B cell (primary cell): Measurements from ENCODE around the gene WWC2. TPM values are rescaled to one million over a fixed set of nuclear protein-coding genes. Genes with fewer than 3 reads are reported as not detected.

Experiments
- ATAC-seq: fragments of 200-7000 bp; cut with Tn5 transposase; one replicate; pipeline ENCODE4 v1.10.0; 2021; ENCODE audit warnings: low read depth, mild to moderate bottlenecking, moderate number of reproducible peaks, moderate library complexity
- CTCF ChIA-PET: fragments of 350-600 bp; sonication (Branson Sonifier 250); formaldehyde crosslinking; loops from one replicate; lab custom pipeline; 2021; ENCODE audit warnings: antibody characterized with exemption, inconsistent platforms; lab: Charles Lee
- POLR2A ChIA-PET: fragments of 350-600 bp; sonication (Branson Sonifier 250); formaldehyde crosslinking; loops from one replicate; lab custom pipeline; 2021; ENCODE audit warnings: antibody characterized with exemption; lab: Charles Lee
- DNase-seq: peaks from one replicate; pipeline ENCODE4 v3.0.0; 2013
- H2AFZ ChIP-seq: 2 replicates; pipeline ENCODE4 v1.6.1; 2012; ENCODE audit warnings: mild to moderate bottlenecking, low read depth, low read length; ENCODE audit not compliant: insufficient read depth, poor library complexity, severe bottlenecking
- H3K27ac ChIP-seq, 2 donors: 1 replicate in 1 of 2; 2 replicates in 1 of 2; pipeline ENCODE4 v1.5.1; 2012 to 2013; ENCODE audit warnings: low read length in 2 of 2, mild to moderate bottlenecking in 2 of 2, moderate library complexity in 1 of 2
- H3K27me3 ChIP-seq, 4 experiments: fragments of 200-600 bp in 1 of 4; sonication (generic) in 1 of 4; replicated peaks in 1 of 4; 1 replicate in 2 of 4; 2 replicates in 2 of 4; pipeline versions ENCODE4 v1.6.1 to v1.7.0; 2013 to 2016; ENCODE audit warnings: low read length in 3 of 4, mild to moderate bottlenecking in 2 of 4, mixed read lengths in 1 of 4, moderate library complexity in 1 of 4; ENCODE audit not compliant: insufficient read depth in 4 of 4, control insufficient read depth in 3 of 4; ENCODE audit errors: control extremely low read depth in 1 of 4
- H3K36me3 ChIP-seq, 2 experiments: replicated peaks in 1 of 2; 1 replicate in 1 of 2; 2 replicates in 1 of 2; pipeline versions ENCODE4 v1.6.1 to v1.7.1; 2013; ENCODE audit warnings: low read length in 1 of 2; ENCODE audit not compliant: insufficient read depth in 2 of 2, control insufficient read depth in 1 of 2; ENCODE audit errors: control extremely low read depth in 1 of 2, extremely low read depth in 1 of 2
- H3K4me1 ChIP-seq, 2 donors: fragments of 200-600 bp in 1 of 2; sonication (generic) in 1 of 2; 1 replicate in 1 of 2; 2 replicates in 1 of 2; pipeline versions ENCODE4 v1.5.1 to v1.6.1; 2013 to 2017; ENCODE audit warnings: low read length in 2 of 2; ENCODE audit not compliant: control insufficient read depth in 2 of 2, insufficient read depth in 2 of 2
- H3K4me2 ChIP-seq: replicated peaks from 2 replicates; pipeline ENCODE3; 2012; ENCODE audit warnings: mild to moderate bottlenecking, low read depth, low read length; ENCODE audit not compliant: poor library complexity, severe bottlenecking
- H3K4me3 ChIP-seq, 5 experiments: fragments of 200-600 bp in 1 of 5; sonication (generic) in 1 of 5; 1 replicate in 3 of 5; 2 replicates in 2 of 5; pipeline versions ENCODE4 v1.5.1 to v1.7.0; 2011 to 2016; ENCODE audit warnings: low read length in 4 of 5, mild to moderate bottlenecking in 4 of 5, low read depth in 2 of 5, control low read depth in 1 of 5, moderate library complexity in 1 of 5; ENCODE audit not compliant: insufficient read depth in 1 of 5; ENCODE audit errors: control extremely low read depth in 1 of 5, extremely low read depth in 1 of 5
- H3K79me2 ChIP-seq: fragments of 200-600 bp; sonication (generic); one replicate; pipeline ENCODE4 v1.6.0; 2016; ENCODE audit warnings: low read length; ENCODE audit not compliant: control insufficient read depth, insufficient read depth
- H3K9ac ChIP-seq: fragments of 200-600 bp; sonication (generic); 2 replicates; pipeline ENCODE4 v1.6.1; 2017; ENCODE audit warnings: mild to moderate bottlenecking, low read length, moderate library complexity
- H3K9me3 ChIP-seq, 3 donors: one replicate each; pipeline versions ENCODE4 v1.6.1 to v1.7.1; 2013; ENCODE audit warnings: low read length in 2 of 3; ENCODE audit not compliant: control insufficient read depth in 2 of 3, insufficient read depth in 1 of 3; ENCODE audit errors: control extremely low read depth in 1 of 3
- H4K20me1 ChIP-seq: 2 replicates; pipeline ENCODE4 v1.6.0; 2012; ENCODE audit warnings: mild to moderate bottlenecking, low read length; ENCODE audit not compliant: insufficient read depth, control insufficient read depth, poor library complexity, severe bottlenecking
- H3K27ac Mint-ChIP-seq: one replicate; pipeline ENCODE4 v1.8.0; 2021; ENCODE audit warnings: mixed read lengths
- H3K27me3 Mint-ChIP-seq: one replicate; pipeline ENCODE4 v1.8.0; 2021; ENCODE audit warnings: mixed read lengths
- H3K4me1 Mint-ChIP-seq: one replicate; pipeline ENCODE4 v1.8.0; 2021; ENCODE audit warnings: mixed read lengths
- H3K4me3 Mint-ChIP-seq: one replicate; pipeline ENCODE4 v1.8.0; 2021; ENCODE audit warnings: mixed read lengths
- H3K9me3 Mint-ChIP-seq: one replicate; pipeline ENCODE4 v1.8.0; 2022; ENCODE audit warnings: mixed read lengths; ENCODE audit not compliant: insufficient read depth
- EZH2 ChIP-seq: IDR thresholded peaks from 2 replicates; pipeline ENCODE4 v1.6.1; 2012; ENCODE audit warnings: borderline replicate concordance, low read depth, mild to moderate bottlenecking, moderate library complexity, low read length; ENCODE audit not compliant: insufficient read depth, poor library complexity, severe bottlenecking
- WGBS: methylation state at CpG from one replicate; pipeline ENCODE4 v1.1.5; 2013; ENCODE audit warnings: missing lambda C conversion rate; ENCODE audit not compliant: insufficient coverage; 5-methylcytosine and 5-hydroxymethylcytosine counted together
- intact Hi-C: fragments of 100-400 bp; cut with micrococcal nuclease; formaldehyde crosslinking; loops from one replicate; pipeline ENCODE4 v1.10.0; 2022
- polyA plus RNA-seq: library from polyadenylated mRNA; depleted of rRNA; stranded (reverse); fragments of >200 nt; gene quantifications from 2 replicates; pipeline ENCODE4 v1.2.3, GENCODE V29; 2012
- total RNA-seq, 2 donors: library from RNA; stranded (reverse); fragments of 120-200 nt in 1 of 2; gene quantifications; 1 replicate in 1 of 2; 2 replicates in 1 of 2; pipeline versions ENCODE4 v1.2.3 to v1.2.4, GENCODE V29; 2013 to 2022
- TF ChIP-seq, protein P1 (sequence below): fragments of 200-600 bp; IDR thresholded peaks from one replicate; pipeline ENCODE4 v1.8.0; 2022; ENCODE audit warnings: antibody characterized with exemption, mild to moderate bottlenecking

The WWC2 gene
- total and polyA plus RNA-seq, 2 donors (not counting 1 experiment from before 2014, with no cell fraction given): 0.07 to 0.32 TPM

DNA sequence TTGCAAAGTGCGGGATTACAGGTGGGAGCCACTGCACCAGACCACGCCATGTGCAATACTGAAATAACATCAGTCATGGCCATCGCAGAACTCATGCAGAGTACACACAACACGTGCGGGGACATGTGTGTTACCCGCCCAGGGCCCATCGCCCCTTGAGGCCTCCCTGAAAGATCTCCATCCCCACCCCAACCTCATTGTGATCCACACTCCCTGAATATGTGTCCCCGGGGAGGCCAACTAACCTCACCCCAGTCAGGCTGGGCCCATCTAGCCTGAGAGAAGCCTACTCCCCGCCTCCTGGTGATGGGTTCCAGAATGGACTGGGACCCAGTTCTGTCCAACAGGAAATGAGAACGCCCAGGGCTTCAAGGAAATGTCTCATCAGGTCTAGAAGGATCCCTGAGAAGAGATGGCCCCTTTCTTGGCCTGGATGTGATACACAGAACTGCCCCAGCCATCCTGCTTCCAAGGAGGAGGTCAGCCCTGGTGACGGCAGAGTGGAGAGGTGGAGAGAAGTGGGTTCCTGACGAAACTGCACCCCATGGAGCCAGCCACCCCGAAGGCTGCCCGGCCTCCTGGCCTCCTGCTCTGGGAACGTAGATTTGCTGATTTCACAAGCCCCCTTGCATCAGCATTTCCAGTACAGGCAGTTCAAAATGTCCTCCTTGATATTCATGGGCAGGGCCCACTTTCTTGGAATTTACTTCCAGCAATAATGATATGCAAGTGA is 245.6 kb downstream of the WWC2 start:
- CTCF ChIA-PET: no interaction called here
- Histone ChIP-seq H3K4me3 (no peak overlapping the region), H3K36me3 (no peaks in the 10 kb centered on the region), H3K9me3 (no peaks in the 10 kb centered on the region), H3K27ac (no peak overlapping the region), H3K4me1 (peaks cover 0 to 4% of the 10 kb centered on the region in 2 donors), H3K9ac (no peak overlapping the region), H3K79me2 (no peaks in the 10 kb centered on the region), H4K20me1 (no peaks in the 10 kb centered on the region), H2AFZ (no peak overlapping the region), H3K27me3 (peaks cover 0 to 17% (median 0%) of the 10 kb centered on the region in 4 experiments), H3K4me2 (no peak overlapping the region)
- 94% methylated on average over 10 of the region's 15 CpGs for WGBS
- intact Hi-C loops: no loop called here
- no peak overlapping the region for H3K27ac Mint-ChIP-seq
- no peaks in the 10 kb centered on the region for H3K9me3 Mint-ChIP-seq
- no peak overlapping the region for H3K4me3 Mint-ChIP-seq
- no peak for DNase-seq
- H3K4me1 Mint-ChIP-seq: peaks cover 6% of the 10 kb centered on the region
- peaks cover 14% of the 10 kb centered on the region for H3K27me3 Mint-ChIP-seq
- TF ChIP-seq, protein P1, sequence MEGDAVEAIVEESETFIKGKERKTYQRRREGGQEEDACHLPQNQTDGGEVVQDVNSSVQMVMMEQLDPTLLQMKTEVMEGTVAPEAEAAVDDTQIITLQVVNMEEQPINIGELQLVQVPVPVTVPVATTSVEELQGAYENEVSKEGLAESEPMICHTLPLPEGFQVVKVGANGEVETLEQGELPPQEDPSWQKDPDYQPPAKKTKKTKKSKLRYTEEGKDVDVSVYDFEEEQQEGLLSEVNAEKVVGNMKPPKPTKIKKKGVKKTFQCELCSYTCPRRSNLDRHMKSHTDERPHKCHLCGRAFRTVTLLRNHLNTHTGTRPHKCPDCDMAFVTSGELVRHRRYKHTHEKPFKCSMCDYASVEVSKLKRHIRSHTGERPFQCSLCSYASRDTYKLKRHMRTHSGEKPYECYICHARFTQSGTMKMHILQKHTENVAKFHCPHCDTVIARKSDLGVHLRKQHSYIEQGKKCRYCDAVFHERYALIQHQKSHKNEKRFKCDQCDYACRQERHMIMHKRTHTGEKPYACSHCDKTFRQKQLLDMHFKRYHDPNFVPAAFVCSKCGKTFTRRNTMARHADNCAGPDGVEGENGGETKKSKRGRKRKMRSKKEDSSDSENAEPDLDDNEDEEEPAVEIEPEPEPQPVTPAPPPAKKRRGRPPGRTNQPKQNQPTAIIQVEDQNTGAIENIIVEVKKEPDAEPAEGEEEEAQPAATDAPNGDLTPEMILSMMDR: no peak
- TF ChIP-seq EZH2: no peak
- ATAC-seq: no peak
- POLR2A ChIA-PET: no interaction called here

DNA sequence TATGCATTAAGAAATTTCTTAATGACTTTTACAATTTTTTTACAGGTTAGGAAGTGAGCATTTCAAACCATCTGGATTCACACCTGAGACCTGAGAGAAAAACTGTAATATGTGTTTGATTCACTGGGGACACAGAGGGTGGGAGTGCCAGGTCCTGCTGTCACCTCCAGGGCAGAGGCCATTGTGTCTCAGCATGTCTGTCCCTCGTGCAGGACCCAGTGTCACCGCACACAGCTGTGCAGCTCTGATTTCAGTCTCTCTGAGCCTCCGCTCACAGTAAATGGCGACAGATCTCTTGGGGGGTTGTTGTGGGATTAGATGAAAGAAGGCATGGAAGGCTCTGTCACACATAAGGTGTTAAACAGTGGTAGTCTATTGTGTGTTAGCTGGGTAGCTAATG is 246.2 kb downstream of the WWC2 start:
- Histone ChIP-seq H3K4me2 (no peak overlapping the region), H2AFZ (no peak overlapping the region), H3K36me3 (no peaks in the 10 kb centered on the region), H3K27ac (no peak overlapping the region), H4K20me1 (no peaks in the 10 kb centered on the region), H3K27me3 (peaks cover 0 to 17% (median 0%) of the 10 kb centered on the region in 4 experiments), H3K79me2 (no peaks in the 10 kb centered on the region), H3K4me3 (no peak overlapping the region), H3K9ac (no peak overlapping the region), H3K4me1 (peaks cover 0 to 4% of the 10 kb centered on the region in 2 donors), H3K9me3 (no peaks in the 10 kb centered on the region)
- H3K4me1 Mint-ChIP-seq: peaks cover 6% of the 10 kb centered on the region
- H3K27me3 Mint-ChIP-seq: peaks cover 15% of the 10 kb centered on the region
- no peak for ATAC-seq
- POLR2A ChIA-PET: no interaction called here
- intact Hi-C loops: no loop called here
- no peaks in the 10 kb centered on the region for H3K9me3 Mint-ChIP-seq
- CTCF ChIA-PET: no interaction called here
- H3K4me3 Mint-ChIP-seq: no peak overlapping the region
- H3K27ac Mint-ChIP-seq: no peak overlapping the region
- no peak for TF ChIP-seq EZH2
- TF ChIP-seq, protein P1: no peak
- WGBS: 84% methylated on average over 4 of the region's 4 CpGs
- no peak for DNase-seq
